CD14-positive monocyte (primary cell): ENCODE measurements around the gene SPAG16. TPM values are rescaled to one million over a fixed set of nuclear protein-coding genes. Genes with fewer than 3 reads are reported as not detected.

ENCODE experiments used
- DNase-seq, 3 donors: peaks; one replicate each; pipeline ENCODE4 v3.0.0-alpha.2; 2011 to 2022
- H2AFZ ChIP-seq: 2 replicates; pipeline ENCODE4 v1.6.0; 2012; ENCODE audit warnings: mild to moderate bottlenecking, low read depth, low read length, inconsistent platforms; ENCODE audit not compliant: insufficient read depth, poor library complexity, severe bottlenecking
- H3K27ac ChIP-seq, 2 donors: 1 replicate in 1 of 2; 2 replicates in 1 of 2; pipeline ENCODE4 v1.5.1; 2012 to 2013; ENCODE audit warnings: low read length in 2 of 2, control low read depth in 1 of 2, inconsistent platforms in 1 of 2, low read depth in 1 of 2, mild to moderate bottlenecking in 1 of 2
- H3K27me3 ChIP-seq, 2 donors: one replicate each; pipeline versions ENCODE4 v1.6.0 to v1.6.1; 2011 to 2013; ENCODE audit warnings: low read length in 2 of 2; ENCODE audit not compliant: control insufficient read depth in 2 of 2, insufficient read depth in 2 of 2
- H3K36me3 ChIP-seq, 2 donors: replicated peaks in 1 of 2; 1 replicate in 1 of 2; 2 replicates in 1 of 2; pipeline versions ENCODE4 v1.5.1 to v1.6.1; 2012 to 2013; ENCODE audit warnings: low read length in 2 of 2, control low read depth in 1 of 2, inconsistent platforms in 1 of 2, mild to moderate bottlenecking in 1 of 2; ENCODE audit not compliant: insufficient read depth in 2 of 2, control insufficient read depth in 1 of 2
- H3K4me1 ChIP-seq, 2 donors: 1 replicate in 1 of 2; 2 replicates in 1 of 2; pipeline versions ENCODE4 v1.5.1 to v1.6.1; 2012 to 2013; ENCODE audit warnings: low read length in 2 of 2, control low read depth in 1 of 2, inconsistent platforms in 1 of 2, mild to moderate bottlenecking in 1 of 2, moderate library complexity in 1 of 2; ENCODE audit not compliant: insufficient read depth in 2 of 2, control insufficient read depth in 1 of 2
- H3K4me2 ChIP-seq: replicated peaks from 2 replicates; pipeline ENCODE3; 2012; ENCODE audit warnings: low read length, moderate library complexity, mild to moderate bottlenecking; ENCODE audit not compliant: poor library complexity, severe bottlenecking; ENCODE audit errors: extremely low read depth
- H3K4me3 ChIP-seq, 3 experiments: fragments of 200-600 bp in 1 of 3; sonication (generic) in 1 of 3; replicated peaks in 1 of 3; 1 replicate in 2 of 3; 2 replicates in 1 of 3; pipeline ENCODE4 v1.5.1; 2011 to 2013; ENCODE audit warnings: low read length in 3 of 3, mild to moderate bottlenecking in 3 of 3, control low read depth in 2 of 3, low read depth in 2 of 3, inconsistent platforms in 1 of 3, moderate library complexity in 1 of 3
- H3K79me2 ChIP-seq: 2 replicates; pipeline ENCODE4 v1.6.0; 2012; ENCODE audit warnings: mild to moderate bottlenecking, control low read depth, inconsistent platforms, low read length, moderate library complexity; ENCODE audit not compliant: insufficient read depth
- H3K9ac ChIP-seq: 2 replicates; pipeline ENCODE4 v1.6.0; 2017; ENCODE audit warnings: low read length, mild to moderate bottlenecking; ENCODE audit not compliant: insufficient read depth, poor library complexity, severe bottlenecking
- H3K9me3 ChIP-seq, 2 donors: replicated peaks in 1 of 2; 1 replicate in 1 of 2; 2 replicates in 1 of 2; pipeline versions ENCODE4 v1.5.1 to v1.6.1; 2012 to 2013; ENCODE audit warnings: low read length in 2 of 2, control low read depth in 1 of 2; ENCODE audit not compliant: control insufficient read depth in 1 of 2, insufficient read depth in 1 of 2
- H4K20me1 ChIP-seq: 2 replicates; pipeline ENCODE4 v1.6.0; 2012; ENCODE audit warnings: mild to moderate bottlenecking, low read length, control low read depth, moderate library complexity; ENCODE audit not compliant: insufficient read depth
- H3K27ac Mint-ChIP-seq, 7 donors: one replicate each; pipeline ENCODE4 v1.8.0; 2020; ENCODE audit warnings: mild to moderate bottlenecking in 7 of 7, mixed read lengths in 7 of 7, moderate library complexity in 6 of 7, inconsistent platforms in 2 of 7
- H3K27me3 Mint-ChIP-seq, 3 donors: one replicate each; pipeline ENCODE4 v1.8.0; 2021 to 2022; ENCODE audit warnings: low read depth in 3 of 3, mild to moderate bottlenecking in 3 of 3, mixed read lengths in 3 of 3, moderate library complexity in 3 of 3, inconsistent platforms in 1 of 3
- H3K36me3 Mint-ChIP-seq, 2 donors: one replicate each; pipeline ENCODE4 v1.8.0; 2020; ENCODE audit warnings: mixed read lengths in 2 of 2, inconsistent platforms in 1 of 2, mild to moderate bottlenecking in 1 of 2
- H3K4me1 Mint-ChIP-seq: one replicate; pipeline ENCODE4 v1.8.0; 2020; ENCODE audit warnings: mild to moderate bottlenecking, mixed read lengths
- H3K4me3 Mint-ChIP-seq, 2 donors: one replicate each; pipeline ENCODE4 v1.8.0; 2020; ENCODE audit warnings: mild to moderate bottlenecking in 2 of 2, mixed read lengths in 2 of 2, moderate library complexity in 1 of 2
- H3K9me3 Mint-ChIP-seq, 7 donors: one replicate each; pipeline ENCODE4 v1.8.0; 2020 to 2022; ENCODE audit warnings: mixed read lengths in 7 of 7, mild to moderate bottlenecking in 6 of 7, moderate library complexity in 6 of 7, inconsistent platforms in 2 of 7
- CTCF ChIP-seq: fragments of 200-600 bp; IDR thresholded peaks from one replicate; pipeline ENCODE4 v1.8.0; 2022; ENCODE audit warnings: antibody characterized with exemption, mild to moderate bottlenecking
- WGBS: methylation state at CpG from one replicate; pipeline ENCODE4 v1.1.5; 2013; ENCODE audit warnings: missing lambda C conversion rate; ENCODE audit not compliant: insufficient coverage; 5-methylcytosine and 5-hydroxymethylcytosine counted together
- intact Hi-C, 2 donors: fragments of 100-400 bp; cut with micrococcal nuclease; formaldehyde crosslinking; loops; one replicate each; pipeline versions ENCODE4 v1.15.0 to v1.15.1; 2023
- polyA plus RNA-seq, 3 donors: library from polyadenylated mRNA; depleted of rRNA in 1 of 3; unstranded in 2 of 3; stranded (reverse) in 1 of 3; fragments of 300-500 nt in 2 of 3; fragments of >200 nt in 1 of 3; fragmentation: Illumina TruSeq in 2 of 3; gene quantifications; 1 replicate in 2 of 3; 2 replicates in 1 of 3; pipeline ENCODE4 v1.2.3, GENCODE V29; 2012 to 2021
- small RNA-seq: library from RNA; depleted of rRNA; stranded (forward); fragments of <200 nt; gene quantifications from one replicate; pipeline ENCODE3, GENCODE V24; 2012; ENCODE audit warnings: low read depth; ENCODE audit not compliant: insufficient read length

The SPAG16 gene
- polyA plus RNA-seq, 3 donors: 0.12 to 0.30 TPM; not detected in 1

DNA sequence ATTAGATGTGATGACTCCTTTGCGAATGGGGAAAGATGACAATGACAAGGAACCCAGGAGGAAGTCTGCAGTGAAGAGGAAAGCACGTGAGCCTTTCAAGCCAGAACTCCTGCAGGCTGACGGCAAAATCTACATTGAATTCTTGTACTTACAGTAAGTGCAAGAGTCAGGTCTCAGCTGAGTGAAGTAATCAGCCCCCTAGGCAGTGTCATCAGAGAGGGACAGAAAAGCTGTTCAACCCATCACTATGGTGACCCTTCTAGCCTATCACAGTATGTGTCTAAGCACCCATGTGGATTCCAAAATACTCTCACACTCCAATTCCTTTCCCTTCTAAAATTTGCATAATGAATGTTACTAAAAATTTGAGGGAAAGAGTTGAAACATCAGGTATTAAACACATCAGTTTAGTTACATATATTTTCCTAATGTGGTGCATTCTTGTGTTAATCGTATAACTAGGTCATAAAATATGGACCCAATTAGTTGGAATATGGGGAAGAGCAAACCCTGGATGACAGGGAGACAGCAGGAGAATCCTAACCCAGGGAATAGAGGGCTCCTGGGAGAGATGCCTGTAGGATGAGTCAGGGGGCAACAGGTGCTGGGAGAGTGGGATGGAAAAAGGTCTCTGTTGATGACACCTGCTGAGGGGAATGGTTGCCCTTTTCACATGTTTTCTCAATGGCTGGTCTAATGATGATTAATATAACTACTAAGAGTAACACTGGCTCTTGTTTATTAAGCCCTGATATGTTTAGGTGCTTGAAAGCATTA lies 1166.0 kb downstream of the SPAG16 start:
- no peak for TF ChIP-seq CTCF
- 95% methylated on average over 3 of the region's 4 CpGs for WGBS
- Histone ChIP-seq H3K79me2 (no peaks in the 10 kb centered on the region), H3K9ac (no peak overlapping the region), H3K4me1 (no peaks in the 10 kb centered on the region), H3K4me2 (no peak overlapping the region), H4K20me1 (no peaks in the 10 kb centered on the region), H2AFZ (no peak overlapping the region), H3K27me3 (no peaks in the 10 kb centered on the region), H3K27ac (no peak overlapping the region), H3K4me3 (no peak overlapping the region), H3K36me3 (no peaks in the 10 kb centered on the region), H3K9me3 (no peaks in the 10 kb centered on the region)
- H3K4me1 Mint-ChIP-seq: no peaks in the 10 kb centered on the region
- H3K27ac Mint-ChIP-seq: no peak overlapping the region
- no peaks in the 10 kb centered on the region for H3K36me3 Mint-ChIP-seq
- H3K9me3 Mint-ChIP-seq: peaks cover 0 to 7% (median 1%) of the 10 kb centered on the region in 7 donors
- peaks cover 0 to 3% (median 0%) of the 10 kb centered on the region in 3 donors for H3K27me3 Mint-ChIP-seq
- intact Hi-C loops: no loop called here
- H3K4me3 Mint-ChIP-seq: no peak overlapping the region
- no peak for DNase-seq

DNA sequence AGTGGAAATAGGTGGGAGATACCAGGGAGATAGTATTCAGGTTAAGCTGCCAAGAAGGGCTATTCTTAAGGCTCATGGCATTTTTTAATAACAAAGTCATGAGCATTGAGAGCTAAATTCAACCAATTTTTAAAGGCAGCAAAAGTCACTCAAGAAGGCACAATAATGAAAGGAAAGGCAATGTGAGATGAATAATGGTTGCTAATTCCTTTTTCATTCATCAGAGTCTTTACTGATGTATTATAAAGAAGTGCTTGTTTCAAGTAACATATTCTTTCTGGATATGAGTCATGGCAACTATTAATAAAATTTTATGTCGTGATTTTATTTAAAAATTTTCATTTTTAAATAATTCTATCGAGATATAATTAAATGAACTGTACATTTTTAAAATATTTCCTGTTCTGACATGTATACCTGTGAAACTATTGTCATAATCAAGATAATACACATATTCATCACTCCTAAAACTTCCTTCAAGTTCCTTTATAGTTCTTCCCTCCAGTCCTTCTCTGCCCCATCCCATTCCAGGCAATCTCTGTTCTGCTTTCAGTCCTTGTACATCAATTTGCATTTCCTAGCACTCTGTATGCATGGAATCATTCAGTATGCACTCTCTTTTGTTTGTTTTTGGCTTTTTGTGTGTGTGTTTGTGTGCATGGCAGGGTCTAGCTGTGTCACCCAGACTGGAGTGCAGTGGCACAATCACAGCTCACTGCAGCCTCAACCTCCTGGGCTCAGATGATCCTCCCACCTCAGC lies 1167.4 kb downstream of the SPAG16 start:
- Histone ChIP-seq H3K4me1 (no peaks in the 10 kb centered on the region), H2AFZ (no peak overlapping the region), H3K79me2 (no peaks in the 10 kb centered on the region), H3K9me3 (no peaks in the 10 kb centered on the region), H3K4me3 (no peak overlapping the region), H3K9ac (no peak overlapping the region), H3K4me2 (no peak overlapping the region), H3K27me3 (no peaks in the 10 kb centered on the region), H3K27ac (no peak overlapping the region), H3K36me3 (no peaks in the 10 kb centered on the region), H4K20me1 (no peaks in the 10 kb centered on the region)
- H3K4me1 Mint-ChIP-seq: no peaks in the 10 kb centered on the region
- no peak for DNase-seq
- H3K27ac Mint-ChIP-seq: peak overlapping the region in 1 of 7 donors; percentile 69
- H3K27me3 Mint-ChIP-seq: peaks cover 0 to 3% (median 0%) of the 10 kb centered on the region in 3 donors
- intact Hi-C loops: no loop called here
- no peak for TF ChIP-seq CTCF
- peaks cover 0 to 7% (median 1%) of the 10 kb centered on the region in 7 donors for H3K9me3 Mint-ChIP-seq
- H3K4me3 Mint-ChIP-seq: no peak overlapping the region
- WGBS: no CpG with 5 or more reads among the region's 2 CpGs
- H3K36me3 Mint-ChIP-seq: no peaks in the 10 kb centered on the region

Small RNAs within 50 kb of the gene (small RNA-seq; reads per million reads assigned to genes)
- not detected for gene MIR4438

Other genes with a start within 250 kb of the SPAG16 start
- under 1 TPM; 0.10 to 0.12 (median 0.11) TPM for gene IKZF2, start 132.9 kb upstream of the SPAG16 start, polyA plus RNA-seq